Tibial artery (tissue), 4 donors: Measurements from ENCODE around the gene PLA2G2E.

Experiments used
- DNase-seq, 2 donors: peaks; one replicate each; pipeline ENCODE4 v3.0.0-alpha.2; 2019
- H3K27ac ChIP-seq, 2 donors: fragments of 200-600 bp; sonication (generic) in 1 of 2; 1 replicate in 1 of 2; 2 replicates in 1 of 2; pipeline ENCODE4 v1.5.1; 2018 to 2019; ENCODE audit warnings: mild to moderate bottlenecking in 1 of 2
- H3K27me3 ChIP-seq, 2 donors: fragments of 200-600 bp; sonication (generic) in 1 of 2; one replicate each; pipeline versions ENCODE4 v1.5.1 to v1.6.0; 2016 to 2019
- H3K36me3 ChIP-seq, 3 donors: fragments of 200-600 bp; sonication (generic) in 2 of 3; one replicate each; pipeline ENCODE4 v1.5.1; 2016 to 2019; ENCODE audit warnings: mild to moderate bottlenecking in 2 of 3
- H3K4me1 ChIP-seq, 4 donors: fragments of 200-600 bp; sonication (generic) in 2 of 4; 1 replicate in 3 of 4; 2 replicates in 1 of 4; pipeline ENCODE4 v1.5.1; 2016 to 2019
- H3K4me3 ChIP-seq, 2 donors: fragments of 200-600 bp; sonication (generic) in 1 of 2; 1 replicate in 1 of 2; 2 replicates in 1 of 2; pipeline ENCODE4 v1.5.1; 2018 to 2019; ENCODE audit warnings: mild to moderate bottlenecking in 2 of 2
- H3K9me3 ChIP-seq, 3 donors: fragments of 200-600 bp; sonication (generic) in 1 of 3; one replicate each; pipeline ENCODE4 v1.5.1; 2016 to 2019
- intact Hi-C: fragments of 100-400 bp; cut with DNase I; formaldehyde crosslinking; loops from one replicate; pipeline ENCODE4 v1.15.0; 2023; ENCODE audit warnings: low total_unique reads
- TF ChIP-seq, protein P1 (sequence below), 2 experiments: fragments of 200-600 bp in 1 of 2; fragments of 450-650 bp in 1 of 2; IDR thresholded peaks; one replicate each; pipeline ENCODE4 v1.5.1; 2017 to 2019; ENCODE audit warnings: antibody characterized with exemption in 2 of 2, mild to moderate bottlenecking in 1 of 2, moderate library complexity in 1 of 2

PLA2G2E gene

GRCh38 chr1:19963636-19964035, 40.2 kb upstream of the PLA2G2E start:
- no peaks in the 10 kb centered on the region for H3K9me3 ChIP-seq
- TF ChIP-seq, protein P1, sequence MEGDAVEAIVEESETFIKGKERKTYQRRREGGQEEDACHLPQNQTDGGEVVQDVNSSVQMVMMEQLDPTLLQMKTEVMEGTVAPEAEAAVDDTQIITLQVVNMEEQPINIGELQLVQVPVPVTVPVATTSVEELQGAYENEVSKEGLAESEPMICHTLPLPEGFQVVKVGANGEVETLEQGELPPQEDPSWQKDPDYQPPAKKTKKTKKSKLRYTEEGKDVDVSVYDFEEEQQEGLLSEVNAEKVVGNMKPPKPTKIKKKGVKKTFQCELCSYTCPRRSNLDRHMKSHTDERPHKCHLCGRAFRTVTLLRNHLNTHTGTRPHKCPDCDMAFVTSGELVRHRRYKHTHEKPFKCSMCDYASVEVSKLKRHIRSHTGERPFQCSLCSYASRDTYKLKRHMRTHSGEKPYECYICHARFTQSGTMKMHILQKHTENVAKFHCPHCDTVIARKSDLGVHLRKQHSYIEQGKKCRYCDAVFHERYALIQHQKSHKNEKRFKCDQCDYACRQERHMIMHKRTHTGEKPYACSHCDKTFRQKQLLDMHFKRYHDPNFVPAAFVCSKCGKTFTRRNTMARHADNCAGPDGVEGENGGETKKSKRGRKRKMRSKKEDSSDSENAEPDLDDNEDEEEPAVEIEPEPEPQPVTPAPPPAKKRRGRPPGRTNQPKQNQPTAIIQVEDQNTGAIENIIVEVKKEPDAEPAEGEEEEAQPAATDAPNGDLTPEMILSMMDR (IDR thresholded peaks at IDR 0.05) = no peak
- no peak overlapping the region for H3K4me3 ChIP-seq
- DNase-seq = no peak
- H3K4me1 ChIP-seq = no peaks in the 10 kb centered on the region
- intact Hi-C loops = no loop called here
- no peak overlapping the region for H3K27ac ChIP-seq
- H3K36me3 ChIP-seq = no peaks in the 10 kb centered on the region
- H3K27me3 ChIP-seq = peaks cover 0 to 31% of the 10 kb centered on the region in 2 donors

DNA sequence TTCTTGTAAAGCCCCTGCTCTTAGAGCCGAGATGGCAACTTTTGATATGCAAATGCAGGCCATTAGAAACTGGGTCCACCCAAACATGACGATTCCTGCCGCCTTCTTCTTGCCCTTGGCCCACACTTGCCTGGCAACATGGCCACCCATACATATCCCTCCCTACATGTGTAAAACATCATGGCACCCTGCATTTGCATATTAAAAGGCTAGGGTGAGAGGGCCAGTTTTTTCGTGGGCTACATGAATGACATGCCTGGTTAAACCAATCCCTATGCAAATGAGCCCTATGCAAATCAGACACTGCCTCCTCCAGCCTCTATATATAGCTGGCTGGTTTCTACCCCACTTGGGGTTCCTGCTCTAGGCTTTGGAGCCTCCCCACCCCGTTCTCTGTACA, 37.2 kb upstream of the PLA2G2E start:
- Histone ChIP-seq H3K9me3 (no peaks in the 10 kb centered on the region), H3K36me3 (no peaks in the 10 kb centered on the region), H3K27me3 (peaks cover 0 to 27% of the 10 kb centered on the region in 2 donors), H3K4me3 (no peak overlapping the region), H3K4me1 (no peaks in the 10 kb centered on the region), H3K27ac (no peak overlapping the region)
- DNase-seq = no peak
- intact Hi-C loops = no loop called here
- TF ChIP-seq, protein P1 (IDR thresholded peaks at IDR 0.05) = no peak

DNA sequence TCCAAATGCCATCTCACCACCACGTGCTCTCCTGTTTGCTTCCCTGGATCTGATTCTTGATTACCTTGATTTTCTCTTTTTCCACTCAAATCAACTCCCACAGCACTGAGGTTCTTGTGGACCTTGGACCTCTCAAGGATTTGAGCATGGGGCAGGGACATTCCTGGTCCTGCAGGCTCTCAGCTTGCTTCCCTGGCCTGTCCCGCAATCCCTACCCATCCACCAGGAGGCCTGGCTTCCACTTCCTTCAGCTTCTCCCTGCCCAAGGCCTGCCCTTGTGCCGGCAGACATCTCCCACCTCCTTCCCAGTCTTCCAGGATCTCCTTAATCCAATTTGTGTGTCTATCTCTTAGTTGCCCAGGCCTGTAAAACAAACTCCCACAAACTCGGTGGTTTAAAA, 34.4 kb upstream of the PLA2G2E start:
- no peak overlapping the region for H3K27ac ChIP-seq
- H3K27me3 ChIP-seq = peaks cover 0 to 30% of the 10 kb centered on the region in 2 donors
- intact Hi-C loops = no loop called here
- no peaks in the 10 kb centered on the region for H3K36me3 ChIP-seq
- no peak for DNase-seq
- H3K4me1 ChIP-seq = no peaks in the 10 kb centered on the region
- no peaks in the 10 kb centered on the region for H3K9me3 ChIP-seq
- TF ChIP-seq, protein P1 (IDR thresholded peaks at IDR 0.05) = no peak
- no peak overlapping the region for H3K4me3 ChIP-seq

DNA sequence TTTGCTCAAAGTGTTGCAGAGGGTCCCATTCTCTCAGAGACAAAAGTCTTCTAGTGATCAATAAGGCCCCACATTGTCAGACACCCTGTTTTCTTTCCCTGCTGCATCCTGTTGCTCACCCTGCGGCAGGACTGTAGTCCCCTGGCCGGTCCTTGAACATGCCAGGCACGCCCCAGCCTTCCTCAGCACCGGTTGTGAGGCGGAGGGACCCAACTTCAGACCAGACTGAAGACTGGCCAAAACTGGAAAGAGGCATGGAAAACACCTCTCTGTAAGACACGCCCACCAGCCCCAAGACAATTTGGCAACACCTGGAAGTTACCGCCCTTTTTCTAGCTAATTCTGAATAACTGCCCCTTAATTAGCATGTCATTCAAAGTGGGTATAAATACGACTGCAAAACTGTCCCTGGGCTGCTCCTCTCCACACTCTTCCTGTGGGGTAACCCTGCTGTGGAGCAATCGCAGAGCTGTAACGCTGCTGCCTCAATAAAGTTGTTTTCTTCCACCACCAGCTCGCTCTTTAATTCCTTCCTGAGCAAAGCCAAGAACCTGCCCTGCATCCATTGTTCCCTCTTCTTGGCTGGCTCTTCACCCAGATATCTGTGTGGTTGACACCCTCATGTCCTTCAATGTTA, 32.2 kb upstream of the PLA2G2E start:
- TF ChIP-seq, protein P1 (IDR thresholded peaks at IDR 0.05) = no peak
- DNase-seq = no peak
- intact Hi-C loops = no loop called here

DNA sequence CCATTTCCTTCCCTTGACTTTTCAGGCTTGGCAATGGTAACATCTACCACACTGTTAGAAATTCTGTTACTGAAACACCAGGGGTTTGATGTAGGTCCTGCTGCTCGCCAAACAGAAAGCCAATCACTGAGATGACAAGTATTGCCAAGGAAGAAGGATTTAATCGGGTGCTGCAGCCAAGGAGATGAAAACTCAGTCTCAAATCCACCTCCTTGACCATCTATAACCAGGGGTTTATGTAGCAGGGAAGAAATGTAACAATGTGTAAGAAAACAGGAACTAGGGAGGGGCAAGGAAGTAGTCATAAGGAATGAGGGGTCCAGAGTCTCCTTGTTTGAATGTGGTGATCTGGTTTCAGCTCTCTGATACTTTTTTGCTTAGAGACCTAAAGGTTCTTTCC, 30.6 kb upstream of the PLA2G2E start:
- Histone ChIP-seq H3K4me1 (no peaks in the 10 kb centered on the region), H3K27me3 (peaks cover 0 to 20% of the 10 kb centered on the region in 2 donors), H3K27ac (no peak overlapping the region), H3K4me3 (no peak overlapping the region), H3K9me3 (no peaks in the 10 kb centered on the region), H3K36me3 (no peaks in the 10 kb centered on the region)
- intact Hi-C loops = no loop called here
- TF ChIP-seq, protein P1 (IDR thresholded peaks at IDR 0.05) = no peak
- DNase-seq = no peak

More for the DNA sequence above, 32.2 kb upstream of the PLA2G2E start:
- H3K4me1 ChIP-seq = no peaks in the 10 kb centered on the region
- H3K9me3 ChIP-seq = no peaks in the 10 kb centered on the region
- H3K27ac ChIP-seq = no peak overlapping the region
- no peaks in the 10 kb centered on the region for H3K36me3 ChIP-seq
- no peak overlapping the region for H3K4me3 ChIP-seq
- H3K27me3 ChIP-seq = peaks cover 0 to 15% of the 10 kb centered on the region in 2 donors

DNA sequence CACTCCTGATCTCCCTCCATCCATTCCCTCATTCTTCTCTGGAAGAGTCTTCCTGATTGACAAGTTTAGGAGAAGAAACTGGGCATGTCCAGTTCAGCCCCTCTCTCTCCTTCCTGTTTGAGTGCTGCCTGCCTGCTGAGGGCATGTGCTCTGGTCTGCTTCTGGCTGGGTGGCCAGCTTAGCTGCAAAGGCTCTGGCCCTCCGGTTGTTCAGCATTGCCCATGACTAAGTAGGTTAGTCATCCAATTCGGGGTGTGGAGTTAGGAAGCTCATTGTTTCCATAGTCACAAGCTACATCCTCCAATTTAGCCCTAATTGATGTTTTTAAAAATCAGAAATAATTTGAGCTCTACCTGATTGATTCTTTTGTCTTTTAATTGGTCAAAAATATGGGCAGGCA, 25.6 kb upstream of the PLA2G2E start:
- no peak overlapping the region for H3K27ac ChIP-seq
- H3K4me3 ChIP-seq = no peak overlapping the region
- intact Hi-C loops = no loop called here
- H3K9me3 ChIP-seq = no peaks in the 10 kb centered on the region
- peaks cover 0 to 23% of the 10 kb centered on the region in 2 donors for H3K27me3 ChIP-seq
- no peak for DNase-seq
- no peaks in the 10 kb centered on the region for H3K4me1 ChIP-seq
- TF ChIP-seq, protein P1 (IDR thresholded peaks at IDR 0.05) = no peak
- H3K36me3 ChIP-seq = no peaks in the 10 kb centered on the region
